COR-L47 (cell line): ENCODE measurements around the gene ASPDH.

Experiments
- DNase-seq: peaks from one replicate; lab custom pipeline; 2025; lab: John Stamatoyannopoulos, UW

Gene ASPDH

GRCh38 chr19:50496189-50497021 is 17.3 kb downstream of the ASPDH start:
- DNase-seq, result no peak

DNA sequence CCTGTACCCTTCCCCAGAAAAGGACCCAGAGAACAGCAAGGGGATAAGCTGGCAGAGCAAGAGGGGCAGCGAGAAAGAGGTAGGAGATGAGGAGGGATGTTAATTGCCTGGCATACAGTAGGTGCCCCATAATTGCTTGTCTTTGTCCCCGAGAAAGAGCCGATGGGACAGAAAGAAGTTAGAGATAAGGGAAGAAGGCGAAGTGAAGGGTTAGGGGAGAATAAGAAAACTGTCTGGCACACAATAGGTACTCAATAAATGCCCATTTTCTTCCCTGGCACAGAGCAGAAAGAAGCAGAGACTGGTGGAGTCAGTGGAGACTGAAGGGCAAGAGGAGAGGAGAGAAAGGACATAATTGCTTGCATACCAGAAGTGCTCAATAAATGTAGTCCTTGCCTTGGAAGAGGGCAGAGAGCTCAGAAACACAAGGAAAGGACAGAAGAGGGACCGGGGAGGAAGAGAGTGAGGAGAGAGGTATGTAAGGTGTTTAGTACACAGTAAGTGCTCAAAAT is 18.6 kb downstream of the ASPDH start:
- no peak for DNase-seq

GRCh38 chr19:50494186-50495019 is 19.3 kb downstream of the ASPDH start:
- no peak for DNase-seq

DNA sequence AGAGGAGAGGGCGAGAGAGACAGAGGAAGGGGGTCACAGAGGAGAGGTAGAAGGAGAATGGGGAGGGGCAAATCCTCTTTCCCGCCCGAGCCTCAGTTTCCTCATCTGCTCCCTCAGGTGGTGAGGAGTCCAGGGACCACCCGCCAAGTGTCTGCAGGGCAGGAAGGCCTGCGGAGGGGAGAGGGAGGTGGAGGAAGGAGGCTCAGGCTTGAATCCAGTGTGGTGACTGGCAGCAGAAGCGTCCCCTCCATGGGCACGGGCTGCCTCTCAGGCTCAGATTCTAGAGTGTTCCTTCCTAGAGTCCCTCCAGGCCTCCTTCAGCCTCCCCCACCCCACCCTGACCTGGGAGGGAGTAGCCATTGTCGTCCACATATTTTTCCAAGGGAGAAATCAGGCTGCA is 20.5 kb downstream of the ASPDH start:
- DNase-seq, result no peak

GRCh38 chr19:50492303-50493052 is 21.2 kb downstream of the ASPDH start:
- DNase-seq, result no peak

- DNase-seq, result no peak
These were observed 22.7 kb downstream of the ASPDH start for GRCh38 chr19:50490991-50491472.

- no peak for DNase-seq
These were observed 23.3 kb downstream of the ASPDH start for GRCh38 chr19:50490411-50490811.

DNA sequence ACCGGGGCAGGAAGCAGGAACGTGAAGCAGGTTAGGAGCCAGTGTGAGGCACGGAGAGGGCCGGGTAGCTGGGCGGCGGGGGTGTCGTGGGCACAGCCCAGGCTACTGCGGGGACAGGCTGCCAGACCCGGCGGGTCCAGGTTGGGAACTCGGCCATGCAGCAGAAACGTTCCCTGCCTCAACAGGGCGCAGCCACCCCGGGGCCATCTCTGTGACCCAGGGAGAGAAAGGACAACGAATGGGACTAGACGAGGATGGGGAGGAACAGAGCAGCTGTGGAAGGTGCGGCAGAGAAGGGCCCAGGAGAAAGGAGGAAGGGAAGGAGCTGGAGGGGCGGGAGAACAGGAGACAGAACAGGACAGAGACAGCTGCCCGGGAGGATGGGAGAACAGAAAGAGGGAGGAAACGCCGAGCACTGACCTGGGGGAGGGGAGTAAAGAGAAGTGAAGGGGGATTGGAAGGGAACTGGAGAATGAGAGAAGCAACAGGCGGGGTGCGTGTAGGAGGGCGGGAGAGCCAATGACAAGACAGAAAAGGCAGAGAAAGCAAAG is 24.2 kb downstream of the ASPDH start:
- no peak for DNase-seq

- no peak for DNase-seq
These were observed 25.1 kb downstream of the ASPDH start for GRCh38 chr19:50488389-50489194.

GRCh38 chr19:50486823-50487515 is 26.7 kb downstream of the ASPDH start:
- DNase-seq, result no peak

GRCh38 chr19:50485284-50485955 is 28.3 kb downstream of the ASPDH start:
- DNase-seq, result no peak

DNA sequence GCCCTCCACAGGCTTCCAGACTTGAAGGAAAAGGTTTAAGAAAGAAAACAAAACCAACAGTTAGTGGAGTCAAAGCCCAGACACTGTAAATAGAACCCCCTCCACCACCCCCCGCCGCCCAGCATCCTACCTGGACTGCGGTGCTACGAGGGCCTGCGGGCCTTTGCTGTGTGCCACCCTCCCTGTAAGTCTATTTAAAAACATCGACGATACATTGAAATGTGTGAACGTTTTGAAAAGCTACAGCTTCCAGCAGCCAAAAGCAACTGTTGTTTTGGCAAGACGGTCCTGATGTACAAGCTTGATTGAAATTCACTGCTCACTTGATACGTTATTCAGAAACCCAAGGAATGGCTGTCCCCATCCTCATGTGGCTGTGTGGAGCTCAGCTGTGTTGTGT is 30.8 kb downstream of the ASPDH start:
- no peak for DNase-seq

- no peak for DNase-seq
These were observed 31.4 kb downstream of the ASPDH start for GRCh38 chr19:50482271-50482855.

- no peak for DNase-seq
These were observed 32.2 kb downstream of the ASPDH start for GRCh38 chr19:50481351-50482149.

- DNase-seq, result no peak
These were observed 33.2 kb downstream of the ASPDH start for GRCh38 chr19:50480281-50481111.

DNA sequence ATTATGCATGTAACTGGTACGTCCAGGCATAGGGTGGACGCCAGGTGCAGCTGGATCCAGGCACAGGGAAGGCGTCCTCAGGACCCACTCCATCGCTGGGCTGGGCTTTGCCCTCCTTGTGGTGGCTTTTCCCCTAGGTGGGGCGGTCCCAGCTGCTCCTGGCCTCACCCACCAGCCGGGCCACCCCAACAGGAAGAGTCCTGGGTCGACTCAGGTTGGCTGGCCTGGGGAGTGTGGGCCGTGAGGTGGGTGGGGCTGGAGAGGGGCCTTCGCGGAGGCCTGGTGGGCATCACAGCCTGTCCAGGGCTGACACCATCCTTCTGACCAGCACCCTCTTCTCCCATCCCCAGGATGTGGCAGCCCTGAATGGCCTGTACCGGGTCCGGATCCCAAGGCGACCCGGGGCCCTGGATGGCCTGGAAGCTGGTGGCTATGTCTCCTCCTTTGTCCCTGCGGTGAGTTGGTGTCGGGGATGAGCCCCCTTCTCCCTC is 33.9 kb downstream of the ASPDH start:
- no peak for DNase-seq
